NCI-H2227 (cell line): ENCODE data around the gene NTF3.

Experiments
- DNase-seq: peaks from one replicate; lab custom pipeline; 2025; ENCODE audit not compliant: unreplicated experiment; lab: John Stamatoyannopoulos, UW

The NTF3 gene

GRCh38 chr12:5485454-5485853, 53.5 kb downstream of the NTF3 start:
- no peak for DNase-seq

GRCh38 chr12:5487076-5487475, 55.2 kb downstream of the NTF3 start:
- DNase-seq = no peak

GRCh38 chr12:5487948-5488625, 56.2 kb downstream of the NTF3 start:
- DNase-seq = no peak

- DNase-seq = no peak
These were observed 56.7 kb downstream of the NTF3 start for GRCh38 chr12:5488626-5488955.

GRCh38 chr12:5489017-5489416, 57.1 kb downstream of the NTF3 start:
- DNase-seq = no peak

GRCh38 chr12:5489760-5490406, 58.0 kb downstream of the NTF3 start:
- DNase-seq = no peak

GRCh38 chr12:5492562-5492961, 60.7 kb downstream of the NTF3 start:
- no peak for DNase-seq

- DNase-seq = no peak
These were observed 61.1 kb downstream of the NTF3 start for GRCh38 chr12:5493018-5493417.

- DNase-seq = no peak
These were observed 62.4 kb downstream of the NTF3 start for GRCh38 chr12:5494343-5494742.

GRCh38 chr12:5497329-5498053, 65.6 kb downstream of the NTF3 start:
- no peak for DNase-seq

GRCh38 chr12:5498076-5498475, 66.2 kb downstream of the NTF3 start:
- no peak for DNase-seq

GRCh38 chr12:5498806-5499205, 66.9 kb downstream of the NTF3 start:
- DNase-seq = no peak

- no peak for DNase-seq
These were observed 67.8 kb downstream of the NTF3 start for GRCh38 chr12:5499566-5500330.

GRCh38 chr12:5500331-5500659, 68.4 kb downstream of the NTF3 start:
- no peak for DNase-seq

GRCh38 chr12:5503774-5504173, 71.9 kb downstream of the NTF3 start:
- DNase-seq = no peak

- no peak for DNase-seq
These were observed 73.2 kb downstream of the NTF3 start for GRCh38 chr12:5505116-5505515.

GRCh38 chr12:5505751-5506150, 73.8 kb downstream of the NTF3 start:
- no peak for DNase-seq

GRCh38 chr12:5506295-5506694, 74.4 kb downstream of the NTF3 start:
- DNase-seq = no peak

GRCh38 chr12:5506821-5507231, 74.9 kb downstream of the NTF3 start:
- DNase-seq = no peak

- no peak for DNase-seq
These were observed 75.6 kb downstream of the NTF3 start for GRCh38 chr12:5507401-5507935.

- DNase-seq = no peak
These were observed 76.0 kb downstream of the NTF3 start for GRCh38 chr12:5507944-5508343.

GRCh38 chr12:5509102-5509501, 77.2 kb downstream of the NTF3 start:
- DNase-seq = no peak
